ENCODE data around the gene FRMD7.

GRCh38 chrX:132088864-132089263 is 39.0 kb downstream of the FRMD7 start:
- TF ChIP-seq, protein P1, sequence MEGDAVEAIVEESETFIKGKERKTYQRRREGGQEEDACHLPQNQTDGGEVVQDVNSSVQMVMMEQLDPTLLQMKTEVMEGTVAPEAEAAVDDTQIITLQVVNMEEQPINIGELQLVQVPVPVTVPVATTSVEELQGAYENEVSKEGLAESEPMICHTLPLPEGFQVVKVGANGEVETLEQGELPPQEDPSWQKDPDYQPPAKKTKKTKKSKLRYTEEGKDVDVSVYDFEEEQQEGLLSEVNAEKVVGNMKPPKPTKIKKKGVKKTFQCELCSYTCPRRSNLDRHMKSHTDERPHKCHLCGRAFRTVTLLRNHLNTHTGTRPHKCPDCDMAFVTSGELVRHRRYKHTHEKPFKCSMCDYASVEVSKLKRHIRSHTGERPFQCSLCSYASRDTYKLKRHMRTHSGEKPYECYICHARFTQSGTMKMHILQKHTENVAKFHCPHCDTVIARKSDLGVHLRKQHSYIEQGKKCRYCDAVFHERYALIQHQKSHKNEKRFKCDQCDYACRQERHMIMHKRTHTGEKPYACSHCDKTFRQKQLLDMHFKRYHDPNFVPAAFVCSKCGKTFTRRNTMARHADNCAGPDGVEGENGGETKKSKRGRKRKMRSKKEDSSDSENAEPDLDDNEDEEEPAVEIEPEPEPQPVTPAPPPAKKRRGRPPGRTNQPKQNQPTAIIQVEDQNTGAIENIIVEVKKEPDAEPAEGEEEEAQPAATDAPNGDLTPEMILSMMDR (IDR thresholded peaks at IDR 0.05): no peak
- TF ChIP-seq POLR2A (IDR thresholded peaks at IDR 0.05; ENCODE audit: low read depth) (no peak), POLR2AphosphoS5 (IDR thresholded peaks at IDR 0.05) (no peak), EP300 (IDR thresholded peaks at IDR 0.05) (no peak)
